Measurements from ENCODE around the gene CAPN13.

GRCh38 chr2:30781451-30781850, 25.8 kb downstream of the CAPN13 start:
- TF ChIP-seq CTCF (IDR thresholded peaks at IDR 0.05) = no peak
- no peak for TF ChIP-seq POLR2A (IDR thresholded peaks at IDR 0.05)

All from heart left ventricle (tissue), 13 donors.